Measurements from ENCODE around the gene SNU13.
"Not testable (repeated sequence)": the region's sequence is repeated elsewhere in the genome, so short reads cannot be mapped to it uniquely, and the experiment has no call there.

Gene SNU13

DNA sequence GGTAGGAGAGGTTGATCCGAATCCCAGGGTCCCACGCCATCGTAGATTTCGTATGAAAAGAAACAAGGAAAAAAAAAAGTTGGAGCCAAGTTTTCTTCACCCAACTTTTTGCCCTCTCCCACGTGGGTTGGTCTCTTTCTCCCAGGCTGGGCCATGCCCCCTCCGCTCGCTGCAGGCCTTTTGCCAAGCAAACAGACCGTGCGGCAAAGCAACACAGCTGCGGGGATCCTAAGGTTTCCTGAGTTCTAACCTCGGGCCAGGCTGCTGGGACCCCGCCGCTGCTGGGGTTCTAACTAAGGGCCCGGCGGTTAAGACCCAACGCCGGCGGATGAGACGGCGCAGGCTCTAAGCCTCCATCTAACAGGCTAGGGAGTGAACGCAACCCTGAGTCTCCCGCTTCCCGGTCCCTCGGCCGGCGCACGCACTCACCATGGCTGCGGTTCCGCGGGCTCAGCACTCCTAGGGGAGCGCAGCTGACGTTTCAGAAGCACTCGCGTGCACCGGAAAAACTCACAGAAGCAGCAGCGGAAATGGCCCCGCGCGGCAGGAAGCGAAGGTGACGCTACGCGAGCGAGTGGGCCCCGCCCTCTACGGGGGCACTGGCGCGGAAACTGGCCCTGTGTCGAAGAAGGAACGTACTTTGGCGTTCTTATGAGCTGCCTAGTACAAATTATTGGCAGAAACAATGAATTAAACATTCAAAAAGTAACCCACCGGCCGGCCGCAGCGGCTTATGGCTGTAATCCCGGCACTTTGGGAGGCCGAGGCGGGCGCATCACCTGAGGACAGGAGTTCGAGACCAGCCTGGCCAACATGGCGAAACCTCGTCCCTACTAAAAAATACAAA lies at the start of gene SNU13:
SNU13 (minus strand) TSS at position 503 of the 847 bp plus-strand sequence; CDS start at position 432, 71 bp downstream.
- peak; percentile 81 for DNase-seq

DNA sequence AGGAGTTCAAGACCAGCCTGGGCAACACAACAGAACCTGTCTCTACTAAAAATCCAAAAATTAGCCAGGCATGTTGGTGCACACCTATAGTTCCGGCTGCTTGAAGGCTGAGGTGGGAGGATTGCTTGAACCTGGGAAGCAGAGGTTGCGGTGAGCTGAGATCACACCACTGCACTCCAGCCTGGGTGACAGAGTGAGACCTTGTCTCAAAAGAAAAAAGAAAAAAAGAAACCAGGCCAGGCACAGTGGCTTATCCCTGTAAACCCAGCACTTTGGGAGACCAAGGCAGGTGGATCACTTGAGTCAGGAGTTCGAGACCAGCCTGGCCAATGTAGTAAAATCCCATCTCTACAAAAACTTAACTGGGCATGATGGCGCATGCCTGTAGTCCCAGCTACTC lies 44.6 kb upstream of the SNU13 start:
- not testable (repeated sequence) for DNase-seq

DNA sequence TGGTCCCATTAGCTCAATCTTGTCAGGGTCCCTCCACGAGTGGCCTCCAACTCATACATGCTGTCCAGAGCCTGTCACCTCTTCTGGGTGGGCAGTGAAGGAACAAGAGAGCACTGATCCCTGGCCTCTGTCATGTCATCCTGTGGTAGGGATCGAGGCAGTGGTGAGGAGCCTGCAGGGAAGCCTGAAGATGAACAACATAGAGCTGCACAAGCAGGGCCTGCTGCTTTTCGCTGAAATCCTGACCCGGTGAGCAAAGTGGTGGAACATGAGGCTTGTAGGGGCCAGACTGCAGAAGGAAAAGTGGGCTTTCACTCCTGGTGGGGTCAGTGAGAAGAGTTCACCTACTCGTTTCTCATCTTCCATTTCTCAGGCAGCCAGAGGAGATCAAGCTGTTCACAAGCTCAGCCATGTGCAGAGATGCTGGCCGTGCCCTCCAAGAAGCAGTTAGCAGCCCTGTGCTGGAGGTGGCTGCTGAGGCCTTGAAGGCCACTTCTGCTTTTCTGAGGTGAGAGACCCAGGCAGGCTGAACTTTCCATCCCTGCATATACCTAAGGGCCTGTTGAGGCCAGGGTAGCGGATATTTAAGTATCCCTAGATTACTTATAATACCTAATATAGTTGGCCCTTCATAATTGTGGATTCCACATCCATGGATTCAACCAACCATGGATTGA lies 43.6 kb upstream of the SNU13 start:
- no peak for DNase-seq

DNA sequence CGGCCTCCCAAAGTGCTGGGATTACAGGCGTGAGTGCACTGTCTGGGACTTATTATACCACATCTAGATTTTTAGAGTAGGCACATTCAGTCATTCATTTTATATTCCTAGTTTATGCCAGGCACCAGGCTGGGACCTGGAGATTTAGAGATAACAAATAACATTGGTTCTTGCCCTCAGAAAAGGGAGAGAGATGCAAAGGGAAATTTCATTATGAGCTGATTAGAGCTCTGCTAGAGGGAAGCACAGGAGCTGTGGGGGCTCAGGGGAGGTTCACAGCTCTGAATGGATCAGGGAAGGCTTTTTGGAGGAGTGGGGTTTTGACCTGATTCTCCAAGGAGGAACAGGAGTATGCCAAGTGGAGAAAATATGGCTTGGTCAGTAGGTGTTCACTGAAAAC lies 42.9 kb upstream of the SNU13 start:
- DNase-seq, result no peak

GRCh38 chr22:41725510-41726110 lies 36.9 kb upstream of the SNU13 start:
- no peak for DNase-seq

DNA sequence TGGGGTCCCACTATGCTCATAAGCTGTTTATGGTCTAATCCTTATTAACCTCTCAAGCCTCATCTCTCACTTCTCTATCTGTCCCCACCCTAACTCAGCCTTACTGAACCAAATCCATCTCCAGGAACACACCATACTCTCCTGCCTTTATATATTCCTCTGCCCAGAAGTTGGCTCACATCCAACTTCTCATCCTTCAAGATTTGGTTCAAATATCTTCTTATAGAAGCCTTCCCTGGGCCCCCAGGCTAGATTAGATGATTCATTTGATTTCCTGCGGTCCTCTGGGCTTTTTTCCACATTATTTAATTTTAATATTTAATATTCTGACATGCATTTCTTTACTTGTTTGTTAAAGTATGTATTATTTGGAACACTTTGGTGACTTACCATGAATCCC lies 33.8 kb upstream of the SNU13 start:
- DNase-seq, result no peak

DNA sequence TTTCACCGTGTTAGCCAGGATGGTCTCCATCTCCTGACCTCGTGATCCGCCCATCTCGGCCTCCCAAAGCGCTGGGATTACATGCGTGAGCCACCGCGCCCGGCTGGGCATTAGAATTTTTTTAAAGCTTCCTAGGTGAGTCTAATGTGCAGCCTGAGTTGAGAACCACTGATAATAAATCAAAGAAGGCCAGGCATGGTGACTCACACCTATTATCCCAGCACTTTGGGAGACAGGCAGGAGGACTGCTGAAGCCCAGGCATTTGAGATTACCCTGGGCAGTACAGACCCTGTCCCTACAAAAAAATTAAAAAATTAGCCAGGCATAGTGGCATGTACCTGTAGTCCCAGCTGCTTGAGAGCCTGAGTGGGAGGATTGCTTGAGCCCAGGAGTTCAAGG lies 24.3 kb upstream of the SNU13 start:
- DNase-seq, result no peak

GRCh38 chr22:41709341-41709740 lies 20.7 kb upstream of the SNU13 start:
- no peak for DNase-seq

DNA sequence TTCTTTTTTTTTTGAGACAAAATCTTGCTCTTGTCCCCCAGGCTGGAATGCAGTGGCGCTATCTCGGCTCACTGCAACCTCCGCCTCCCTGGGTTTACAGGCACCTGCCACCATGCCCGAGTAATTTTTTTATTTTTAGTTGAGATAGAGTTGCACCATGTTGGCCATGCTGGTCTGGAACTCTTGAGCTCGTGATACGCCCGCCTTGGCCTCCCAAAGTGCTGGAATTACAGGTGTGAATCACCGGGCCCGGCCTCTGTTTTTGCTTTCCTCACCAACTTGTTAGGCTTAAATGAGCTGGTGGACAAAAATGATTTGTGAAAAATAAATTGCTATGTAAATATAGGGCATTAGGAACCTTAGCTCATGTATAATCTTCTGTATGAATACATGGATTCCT lies 14.1 kb upstream of the SNU13 start:
- no peak for DNase-seq

GRCh38 chr22:41700108-41700364 lies 11.4 kb upstream of the SNU13 start:
- no peak for DNase-seq

GRCh38 chr22:41699264-41700107 lies 10.8 kb upstream of the SNU13 start, which contains the start of gene MEI1:
MEI1 (plus strand) TSS chr22:41699503; CDS start chr22:41699539, 36 bp downstream.
- DNase-seq, result peak; percentile 67

- DNase-seq, result peak; percentile 80
These were observed 8.6 kb upstream of the SNU13 start for GRCh38 chr22:41697126-41697775.

DNA sequence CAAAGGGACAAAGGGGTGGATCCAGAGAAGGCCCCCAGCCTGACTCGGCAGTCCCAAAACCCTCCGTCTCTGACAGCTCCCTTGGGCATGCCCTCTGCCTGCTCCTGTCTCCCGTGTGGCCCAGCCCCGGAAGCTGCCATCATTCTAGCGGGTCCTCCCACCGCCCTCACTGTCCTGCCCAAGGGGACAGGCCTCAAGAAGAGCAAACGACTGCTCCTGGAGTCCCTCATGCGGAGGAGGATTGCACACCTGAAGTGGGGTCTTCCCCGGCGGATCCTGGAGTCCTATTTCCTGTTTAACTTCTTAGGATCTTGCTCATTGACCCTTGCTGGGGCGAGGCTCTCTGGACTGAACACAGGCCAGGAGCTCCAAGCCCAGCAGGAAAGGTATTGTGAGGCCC lies 8.0 kb upstream of the SNU13 start:
- DNase-seq, result no peak

GRCh38 chr22:41695211-41695610 lies 6.5 kb upstream of the SNU13 start:
- no peak for DNase-seq

GRCh38 chr22:41690476-41690875 lies 1.8 kb upstream of the SNU13 start:
- DNase-seq, result no peak

DNA sequence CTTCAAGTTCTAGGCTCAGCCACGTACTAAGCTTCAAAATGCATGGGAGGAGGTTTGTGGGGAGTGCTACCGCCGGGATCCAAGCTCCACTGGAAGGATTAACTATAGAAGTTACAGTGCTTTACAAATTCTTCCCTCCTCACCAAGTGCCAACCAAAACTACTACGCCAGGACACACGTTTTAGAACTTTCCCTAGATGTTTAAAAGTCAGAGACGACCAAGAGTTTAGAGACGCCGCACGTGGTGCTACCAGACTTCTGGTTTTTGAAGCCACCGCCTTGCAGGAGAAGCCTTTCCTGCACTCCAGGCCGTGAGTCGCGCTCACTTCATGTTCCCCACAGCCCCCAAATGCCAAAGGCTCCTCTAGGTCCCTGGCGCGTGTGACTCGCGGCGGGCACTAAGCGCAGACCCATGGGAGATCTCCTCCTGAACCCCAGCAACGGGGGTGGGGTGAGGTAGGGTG lies 734 bp downstream of the SNU13 start:
- DNase-seq, result no peak

DNA sequence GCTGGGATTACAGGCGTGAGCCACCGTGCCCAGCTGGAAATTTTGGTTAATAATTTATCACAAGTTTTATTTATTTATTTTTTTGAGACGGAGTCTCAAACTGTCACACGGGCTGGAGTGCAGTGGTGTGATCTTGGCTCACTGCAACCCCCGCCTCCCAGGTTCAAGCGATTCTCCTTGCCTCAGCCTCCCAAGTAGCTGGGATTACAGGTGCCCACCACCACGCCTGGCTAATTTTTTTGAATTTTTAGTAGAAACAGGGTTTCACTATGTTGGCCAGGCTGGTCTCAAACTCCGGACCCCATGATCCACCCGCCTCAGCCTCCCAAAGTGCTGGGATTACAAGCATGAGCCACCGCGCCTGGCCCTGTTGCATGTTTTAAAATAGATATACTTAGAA lies 1.8 kb downstream of the SNU13 start:
- DNase-seq, result not testable (repeated sequence)

DNA sequence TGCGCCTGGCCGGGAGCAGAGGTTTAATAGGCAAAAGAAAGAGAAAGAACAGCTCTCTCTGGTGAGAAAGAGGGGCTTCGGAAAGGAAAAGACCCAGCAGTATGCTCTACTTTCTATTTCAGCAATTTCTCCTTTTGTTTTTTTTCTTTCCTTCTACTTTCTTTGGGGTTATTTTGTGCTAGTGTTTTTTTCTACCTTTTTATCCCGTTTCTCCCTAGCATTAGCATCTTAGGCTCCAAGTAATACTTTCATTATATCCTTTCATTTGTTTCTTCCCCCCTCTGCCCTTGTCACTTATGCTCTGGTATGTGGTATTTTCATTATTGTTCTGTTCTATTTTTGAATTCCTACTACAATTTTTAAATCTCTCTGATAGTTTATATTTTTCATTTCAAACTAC lies 4.5 kb downstream of the SNU13 start:
- no peak for DNase-seq

DNA sequence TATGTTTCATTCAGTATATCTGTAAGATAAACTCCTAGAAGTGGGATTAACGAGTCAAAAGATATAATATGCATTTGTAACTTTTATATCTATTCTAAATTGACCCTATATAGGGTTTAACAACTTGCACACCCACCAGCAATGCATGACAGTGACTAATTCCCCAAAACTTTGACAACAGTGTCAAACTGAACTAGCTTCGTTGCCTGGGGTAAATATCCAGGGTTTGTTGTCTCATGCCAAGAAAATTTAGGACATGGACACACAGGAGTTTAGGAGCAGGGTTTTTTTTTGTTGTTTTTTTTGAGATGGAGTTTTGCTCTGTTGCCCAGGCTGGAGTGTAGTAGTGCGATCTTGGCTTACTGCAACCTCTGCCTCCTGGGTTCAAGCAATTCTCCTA lies 5.1 kb downstream of the SNU13 start:
- no peak for DNase-seq

- DNase-seq, result no peak
These were observed 5.6 kb downstream of the SNU13 start for GRCh38 chr22:41683052-41683451.

- peak; percentile 50 for DNase-seq
These were observed 6.4 kb downstream of the SNU13 start for GRCh38 chr22:41682033-41682807.

DNA sequence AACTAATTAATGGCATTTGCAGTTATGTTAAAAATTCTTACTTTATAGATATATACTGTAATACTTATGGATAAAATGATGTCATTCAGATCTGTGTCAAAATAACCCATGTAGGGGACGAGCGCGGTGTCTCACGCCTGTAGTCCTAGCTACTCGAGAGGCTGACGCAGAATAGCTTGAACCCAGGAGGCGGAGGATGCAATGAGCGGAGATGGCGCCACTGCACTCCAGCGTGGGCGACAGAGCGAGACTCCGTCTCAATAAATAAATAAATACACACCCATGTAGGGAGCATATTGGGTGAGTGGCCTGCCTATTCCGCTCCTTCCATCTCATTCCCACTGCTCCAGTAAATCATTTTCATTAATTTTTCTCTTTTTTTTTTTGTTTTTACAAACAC lies 7.1 kb downstream of the SNU13 start:
- DNase-seq, result no peak

Data from DMS153 (cell line).